Stimulated activated CD4-positive, alpha-beta T cell treated with anti-CD3 and anti-CD28 coated beads, Interleukin-1b, Interleukin-23, amount 100 ng/mL, for 1 hour (primary cell): ENCODE results near the gene CUL4A.

Source experiments
- DNase-seq, 2 donors: peaks; one replicate each; pipeline ENCODE4 v3.0.0-alpha.2; 2020; ENCODE audit warnings: low read depth in 2 of 2

The CUL4A gene

DNA sequence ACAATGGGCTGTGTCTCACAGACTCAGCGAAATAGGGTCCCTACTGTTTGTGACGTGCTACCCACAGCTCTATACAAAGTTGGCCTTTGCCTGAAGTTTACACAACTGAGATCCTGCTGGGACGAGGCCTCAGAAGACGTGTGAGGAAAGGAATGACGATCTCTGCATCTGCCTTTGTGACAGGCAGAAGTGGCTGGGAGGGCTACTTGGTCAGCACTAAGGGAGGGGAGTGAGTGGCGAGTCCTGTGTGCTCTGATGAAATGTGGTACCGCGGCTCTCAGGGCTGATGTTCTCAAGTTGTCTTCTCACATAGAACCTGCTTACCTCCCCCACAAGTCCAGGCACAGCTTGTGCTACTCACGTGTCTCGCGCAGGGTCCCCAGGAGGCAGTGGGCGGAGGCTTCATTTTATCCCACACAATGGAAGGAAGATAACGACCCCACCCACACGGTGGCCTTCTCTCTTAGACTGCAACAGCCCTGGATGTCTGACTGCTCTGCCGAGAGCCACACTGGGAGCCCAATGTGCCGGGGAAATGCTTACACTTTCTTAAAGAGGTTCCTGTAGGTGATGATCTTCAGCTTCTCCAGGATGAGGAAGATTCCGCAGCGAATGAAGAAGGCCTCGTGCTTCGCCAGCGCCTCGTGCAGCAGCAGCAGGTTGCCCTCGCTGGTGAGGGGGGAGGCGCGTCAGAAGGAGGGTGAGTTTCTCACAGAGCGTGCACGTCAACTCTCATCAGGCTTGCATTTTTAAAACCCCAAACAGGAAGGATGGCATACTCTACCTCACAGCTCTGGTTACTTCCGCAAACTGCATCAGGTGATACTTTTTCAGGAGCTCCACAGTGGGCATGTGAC is 29.8 kb upstream of the CUL4A start:
- no peak for DNase-seq

DNA sequence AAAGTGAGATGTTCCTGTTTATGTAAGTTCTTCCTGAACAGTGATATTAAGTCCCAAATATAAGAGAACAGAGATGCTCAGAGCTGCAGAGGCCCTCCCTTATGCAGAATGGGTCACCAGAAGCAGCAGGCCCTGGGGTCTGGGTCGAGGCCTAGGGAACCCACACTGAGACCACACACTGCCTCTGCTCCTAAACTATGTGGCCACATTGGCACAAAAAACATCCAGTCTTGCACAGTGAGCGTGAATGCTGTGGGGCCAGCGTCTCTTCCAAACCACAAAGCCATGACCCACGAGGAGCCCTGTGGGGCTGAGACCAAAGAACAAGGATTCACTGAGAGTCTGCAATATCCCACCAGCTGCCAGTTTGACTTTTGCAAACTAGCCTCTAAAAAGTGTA is 27.4 kb upstream of the CUL4A start:
- no peak for DNase-seq

DNA sequence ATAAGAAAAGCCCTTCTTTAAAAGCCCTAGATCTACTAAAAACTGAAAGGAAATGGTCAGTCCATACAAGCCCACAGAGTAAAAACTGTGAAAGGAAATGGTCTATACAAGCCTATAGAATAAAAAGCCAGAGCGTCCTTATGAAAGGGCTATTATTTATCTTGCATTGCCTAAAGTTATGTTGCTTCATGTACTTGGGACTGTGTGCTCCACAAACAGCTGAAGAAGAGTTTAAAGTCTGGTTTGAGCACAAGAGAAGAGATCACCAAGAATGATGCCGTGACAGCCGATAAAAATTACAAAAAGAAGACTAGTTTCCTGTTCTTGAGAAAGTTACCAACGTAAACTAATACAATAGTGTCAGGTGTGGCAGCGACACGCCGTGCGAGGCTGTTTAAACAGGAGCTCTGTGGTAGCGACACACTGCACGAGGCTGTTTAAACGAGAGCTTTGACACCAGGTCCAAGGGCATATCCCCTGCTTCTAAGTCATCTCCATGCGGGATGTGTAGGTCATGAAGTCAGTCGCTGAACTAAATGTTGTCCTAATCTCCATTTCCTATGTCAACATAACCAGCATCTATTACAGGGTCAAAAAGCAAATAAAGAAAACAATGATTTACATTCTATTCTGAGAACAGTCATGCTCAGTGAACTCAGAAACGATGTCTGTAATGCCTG is 25.8 kb upstream of the CUL4A start:
- DNase-seq, result no peak

DNA sequence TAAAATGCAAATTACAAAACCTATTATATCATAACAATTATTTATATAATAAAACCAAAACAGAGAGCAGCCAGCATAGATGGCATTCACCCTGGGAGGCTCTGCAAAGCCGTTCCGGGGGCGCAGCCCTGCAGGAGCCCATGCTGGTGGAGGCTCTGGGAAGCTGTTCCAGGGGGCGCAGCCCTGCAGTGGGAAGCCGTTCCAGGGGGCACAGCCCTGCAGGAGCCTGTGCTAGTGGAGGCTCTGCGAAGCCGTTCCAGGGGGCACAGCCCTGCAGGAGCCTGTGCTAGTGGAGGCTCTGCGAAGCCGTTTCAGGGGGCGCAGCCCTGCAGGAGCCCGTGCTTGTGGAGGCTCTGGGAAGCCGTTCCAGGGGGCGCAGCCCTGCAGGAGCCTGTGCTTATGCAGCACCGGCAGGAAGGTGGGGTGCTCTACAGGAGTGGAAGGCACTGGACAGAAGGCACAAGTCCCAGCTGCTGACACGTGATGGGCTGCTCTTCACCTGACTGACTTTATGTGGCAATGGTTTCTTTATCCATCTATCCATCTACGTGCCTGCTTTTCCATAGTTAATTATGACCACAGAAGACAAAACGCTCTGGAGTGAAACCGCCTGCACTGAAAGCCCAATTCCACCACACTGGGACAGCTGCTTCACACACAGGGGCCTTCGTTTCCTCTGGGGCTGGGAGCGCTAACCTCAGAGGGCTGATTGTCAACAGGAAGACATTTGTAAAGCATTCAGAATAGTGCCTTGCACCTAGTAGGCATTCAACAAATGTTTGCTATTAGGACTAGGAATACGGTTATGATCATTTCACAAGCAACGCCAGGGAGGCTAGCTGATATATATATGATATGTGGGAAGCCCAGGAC is 24.6 kb upstream of the CUL4A start:
- no peak for DNase-seq

DNA sequence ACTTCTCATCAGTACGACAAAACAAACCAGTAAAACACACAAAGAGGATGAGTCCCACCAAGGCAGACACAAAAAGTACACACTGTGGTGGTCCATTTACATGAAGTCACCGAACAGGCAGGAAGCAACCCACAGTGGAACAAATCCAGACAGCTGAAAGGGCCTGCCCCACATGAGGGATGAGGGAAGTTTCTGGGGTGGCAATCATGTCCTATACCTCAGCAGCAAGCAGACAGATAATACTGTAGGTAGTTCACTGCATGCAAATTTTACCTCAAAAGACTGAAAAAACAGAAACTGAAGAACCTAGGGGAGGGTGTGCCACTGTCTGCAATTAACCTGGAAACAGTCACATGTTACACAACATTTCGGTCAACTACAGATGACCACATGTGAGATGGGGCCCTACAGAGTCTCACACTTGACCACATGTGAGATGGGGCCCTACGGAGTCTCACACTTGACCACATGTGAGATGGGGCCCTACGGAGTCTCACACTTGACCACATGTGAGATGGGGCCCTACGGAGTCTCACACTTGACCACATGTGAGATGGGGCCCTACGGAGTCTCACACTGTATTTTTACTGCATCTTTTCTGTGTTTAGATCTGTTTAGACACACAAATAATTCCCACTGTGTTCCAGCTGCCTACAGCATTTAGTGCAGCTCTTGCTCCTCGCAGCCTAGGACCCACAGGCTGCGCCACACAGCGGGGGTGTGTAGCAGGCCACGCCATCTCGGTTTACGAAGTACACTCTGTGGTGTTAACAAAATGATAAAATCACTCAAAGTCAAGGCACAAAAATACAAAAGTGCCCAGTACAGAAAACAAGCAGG is 23.1 kb upstream of the CUL4A start:
- no peak for DNase-seq

DNA sequence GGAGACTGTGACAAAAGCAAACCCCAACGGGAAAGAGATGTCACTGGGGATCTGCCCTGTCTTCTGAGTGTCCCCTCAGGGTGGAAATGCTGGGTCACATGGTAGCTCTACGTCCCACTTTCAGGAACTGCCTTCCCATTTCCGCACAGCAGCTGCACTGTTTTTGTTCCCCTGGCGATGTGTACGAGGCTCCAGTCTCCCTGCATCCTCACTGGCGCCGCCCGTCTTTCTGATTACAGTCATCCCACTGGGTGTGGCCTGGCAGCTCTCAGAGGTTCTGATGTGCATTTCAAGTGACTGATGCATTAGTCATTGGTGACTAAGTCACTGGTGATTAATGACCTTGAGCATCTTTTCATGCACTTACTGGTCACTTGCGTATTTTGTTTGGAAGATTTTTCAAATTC is 22.1 kb upstream of the CUL4A start:
- no peak for DNase-seq

DNA sequence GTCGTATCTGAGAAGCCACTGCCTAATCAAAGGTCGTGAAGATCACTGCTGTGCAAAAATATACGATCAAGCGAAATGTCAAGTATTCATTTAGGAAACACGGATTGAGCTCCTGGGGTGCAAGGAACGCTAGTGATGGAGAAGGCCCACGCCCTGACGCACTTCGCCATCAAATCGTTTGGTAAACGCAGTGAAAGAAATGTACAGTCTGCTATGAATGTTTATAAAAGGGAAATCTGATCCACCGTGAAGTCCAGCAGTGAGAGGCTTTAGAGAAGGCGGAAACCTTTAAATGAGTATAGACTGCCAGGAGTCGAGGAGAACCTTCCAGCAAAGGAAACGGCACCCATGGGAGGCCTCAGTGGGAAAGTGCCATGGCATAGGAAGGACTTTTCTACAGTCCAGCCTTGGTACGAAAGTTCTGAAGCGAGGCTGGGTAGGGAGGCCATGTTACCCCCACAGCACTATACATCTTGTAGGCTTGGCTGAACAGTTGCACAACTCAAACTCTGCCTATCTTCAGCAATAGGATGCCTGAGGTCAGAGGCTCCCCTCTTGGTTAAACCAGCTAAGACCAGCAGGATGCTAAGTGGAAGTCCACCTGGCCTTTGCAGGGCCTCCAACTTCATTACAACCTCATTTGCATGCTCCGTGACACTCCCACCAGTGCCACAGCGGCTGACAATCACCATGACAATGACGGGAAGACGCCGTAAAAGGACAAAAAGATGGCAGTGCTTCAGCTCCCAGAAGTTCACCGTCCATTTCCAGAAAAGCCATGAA is 21.3 kb upstream of the CUL4A start:
- no peak for DNase-seq

DNA sequence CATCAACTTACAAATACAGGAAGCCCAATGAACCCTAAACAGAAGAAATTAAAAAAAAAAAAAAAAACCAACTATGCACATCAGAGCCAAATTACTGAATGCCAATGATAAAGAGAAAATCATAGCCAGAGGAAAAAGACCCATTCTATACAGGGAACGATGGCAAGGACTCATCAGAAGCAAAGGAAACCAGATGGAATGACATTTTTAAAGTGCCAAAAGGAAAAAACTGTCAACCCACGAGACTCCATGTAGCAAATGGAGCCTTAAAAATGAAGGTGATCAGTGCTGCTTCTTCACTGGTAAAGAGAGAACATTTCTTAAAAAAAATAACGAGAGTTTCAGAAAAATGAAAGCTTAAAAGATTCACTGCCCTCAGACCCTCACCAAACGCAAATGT is 19.2 kb upstream of the CUL4A start:
- DNase-seq, result no peak

DNA sequence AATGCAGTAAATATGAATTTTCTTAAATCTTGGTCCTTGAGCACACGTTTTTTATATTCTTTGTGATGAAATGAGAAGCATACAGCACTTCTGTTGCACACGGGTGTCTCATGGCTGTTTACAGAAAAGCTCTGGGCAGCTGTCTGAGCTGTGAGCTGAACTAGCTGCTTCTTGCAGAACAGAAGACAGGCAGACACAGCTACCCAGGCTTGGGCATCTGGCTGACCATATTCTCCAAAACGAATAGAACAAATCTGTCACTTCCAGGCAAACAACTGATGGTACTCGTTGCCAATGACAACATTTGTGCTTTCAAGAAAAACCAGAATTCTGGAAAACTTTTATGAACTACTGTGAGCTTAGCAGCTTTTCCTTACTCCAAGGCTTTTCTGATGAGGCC is 17.1 kb upstream of the CUL4A start:
- no peak for DNase-seq

DNA sequence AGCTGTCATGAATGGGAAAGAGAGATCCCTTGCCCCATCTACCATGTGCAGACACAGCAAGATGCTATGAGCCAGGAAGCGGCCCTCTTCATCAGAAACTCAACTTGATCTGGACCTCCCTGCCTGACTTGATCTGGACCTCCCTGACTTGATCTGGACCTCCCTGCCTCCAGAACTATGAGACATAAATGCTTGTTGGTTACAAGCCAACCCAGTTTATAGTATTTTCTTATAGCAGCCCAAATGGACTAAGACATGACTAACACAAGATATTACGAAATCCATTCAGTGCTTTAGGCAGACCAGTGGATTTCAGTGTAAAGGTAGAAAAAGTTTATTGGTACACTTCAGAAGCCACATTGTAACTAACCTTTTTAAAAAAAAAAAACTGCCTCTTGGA is 16.5 kb upstream of the CUL4A start:
- DNase-seq, result no peak

DNA sequence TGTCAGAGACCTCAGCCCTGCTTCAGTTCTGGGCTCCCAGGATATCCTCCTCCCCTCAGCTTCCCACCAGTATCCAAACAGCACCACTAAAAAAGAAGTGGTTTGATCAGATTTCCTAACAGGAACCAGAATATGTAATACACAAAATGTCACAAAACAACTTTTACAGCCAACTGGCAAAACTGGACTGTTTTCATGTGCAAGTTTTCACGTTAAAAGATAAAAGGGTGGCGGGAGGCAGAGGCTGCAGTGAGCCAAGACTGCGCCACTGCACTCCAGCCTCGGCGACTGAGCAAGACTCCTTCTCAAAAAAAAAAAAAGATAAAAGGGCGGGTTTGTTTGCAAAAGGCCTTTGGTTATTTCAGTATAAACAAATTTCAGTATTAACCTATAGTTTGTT is 14.1 kb upstream of the CUL4A start:
- DNase-seq, result no peak

DNA sequence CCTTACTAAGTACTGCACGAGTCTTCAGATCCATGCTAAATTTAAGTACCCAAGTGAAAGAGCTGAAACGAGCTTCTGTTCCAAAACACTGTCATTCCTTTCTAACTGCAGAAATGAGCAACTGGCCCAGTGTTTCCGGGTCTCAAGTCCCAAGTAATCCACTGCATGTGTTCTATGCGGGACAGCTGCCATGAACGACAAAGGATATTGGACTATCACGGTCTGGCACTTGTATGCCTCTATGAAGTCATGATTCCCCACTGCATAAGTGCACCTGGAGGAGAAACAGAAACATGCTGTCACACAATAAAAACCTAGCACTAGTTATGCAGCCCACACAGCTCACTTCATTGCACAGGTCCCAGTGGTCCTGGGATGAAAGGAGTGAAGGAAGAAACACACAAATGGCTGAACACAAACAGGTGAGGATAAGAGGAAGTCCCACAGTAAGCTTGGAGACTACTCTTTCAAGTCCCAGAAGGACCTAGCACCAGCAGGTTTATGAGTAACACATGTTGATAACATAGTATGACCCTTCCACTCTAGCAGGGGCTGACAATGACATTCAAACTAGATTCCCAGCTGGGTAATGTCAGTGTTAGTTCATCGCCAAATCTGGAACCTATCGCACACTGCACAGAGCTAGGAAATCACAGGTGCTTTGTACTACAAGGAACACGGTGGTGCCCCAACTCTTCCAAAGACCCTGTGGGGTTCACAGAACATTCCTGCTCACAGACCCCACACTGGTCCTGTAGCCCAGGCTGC is 12.3 kb upstream of the CUL4A start:
- DNase-seq, result no peak

DNA sequence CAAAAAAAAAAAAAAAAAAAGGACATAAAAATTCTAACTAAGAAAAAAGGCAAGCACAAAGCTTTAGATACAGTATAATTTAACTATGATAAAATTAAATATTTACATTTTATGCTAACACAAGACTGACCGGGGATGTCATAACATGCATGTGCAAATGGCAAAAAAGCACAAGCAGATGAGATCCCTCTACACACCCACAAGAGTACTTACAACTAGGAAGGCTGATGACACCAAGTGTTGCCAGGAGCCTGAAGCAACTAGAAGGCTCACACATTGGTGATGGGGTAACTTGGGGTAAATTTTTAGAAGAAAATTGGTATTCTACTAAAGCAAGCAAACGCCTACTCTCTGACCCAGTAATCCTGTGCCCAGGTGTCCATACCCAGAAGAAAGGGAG is 7.6 kb upstream of the CUL4A start:
- DNase-seq, result no peak

DNA sequence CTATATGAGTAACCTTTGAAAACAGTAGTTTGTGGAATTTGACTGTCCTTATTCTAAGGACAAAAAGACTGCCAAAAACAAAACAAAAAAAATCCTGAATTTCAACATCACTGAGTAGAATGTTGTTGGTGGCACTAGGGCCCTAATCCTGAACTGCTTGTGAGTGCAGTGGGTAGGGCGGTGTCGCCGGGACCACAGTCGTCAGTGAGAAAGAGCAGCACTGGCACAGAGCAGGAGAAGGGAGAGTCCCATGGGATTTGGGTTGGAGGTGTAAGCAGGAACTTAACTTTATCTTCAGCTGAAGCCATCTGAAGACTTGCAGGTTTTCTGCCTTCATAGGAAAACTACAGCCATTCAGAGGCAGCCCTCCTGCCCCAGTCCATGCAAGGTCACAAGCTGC is 6.5 kb upstream of the CUL4A start:
- DNase-seq, result no peak

DNA sequence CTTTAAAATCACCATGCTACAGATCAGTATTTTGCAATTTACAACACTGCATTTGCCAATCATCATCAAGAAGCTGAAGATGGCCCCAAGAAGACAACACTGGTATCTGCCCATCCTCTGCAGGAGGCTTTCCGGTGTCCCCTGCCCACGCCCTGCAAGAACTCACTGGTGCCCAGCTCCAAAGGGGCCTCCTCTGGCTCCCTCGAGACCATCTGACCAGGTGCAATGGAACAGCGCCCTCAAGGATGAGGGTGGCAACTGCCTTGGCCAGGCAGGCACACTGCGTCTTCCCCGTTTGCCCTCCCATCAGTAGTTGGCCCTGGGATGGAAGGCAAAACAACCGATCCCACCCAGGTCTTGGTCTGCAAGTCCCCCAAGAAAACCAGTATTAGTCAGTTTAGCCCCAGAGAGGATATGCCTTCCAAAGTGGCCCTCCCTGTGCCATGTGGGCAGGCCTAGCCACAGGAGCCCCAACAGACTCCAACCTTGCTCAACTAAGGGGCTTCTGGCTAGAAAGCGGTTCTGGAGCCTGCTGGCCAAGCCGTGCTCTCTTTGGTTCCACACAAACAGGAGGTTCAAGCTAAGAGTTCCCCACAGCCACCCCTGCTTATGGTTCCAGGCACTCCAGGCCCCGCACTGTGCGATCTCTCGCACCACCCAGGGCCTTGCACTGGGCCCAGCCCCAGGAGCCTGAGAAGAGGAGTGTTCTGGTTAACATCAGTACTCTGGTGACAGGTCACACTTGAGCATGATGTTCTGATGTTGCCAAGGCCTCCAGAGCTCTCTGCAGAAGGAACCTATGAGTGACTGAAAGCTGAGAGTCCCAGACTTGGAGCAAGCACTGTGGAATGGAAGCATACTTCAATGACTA is 5.7 kb upstream of the CUL4A start:
- DNase-seq, result no peak

DNA sequence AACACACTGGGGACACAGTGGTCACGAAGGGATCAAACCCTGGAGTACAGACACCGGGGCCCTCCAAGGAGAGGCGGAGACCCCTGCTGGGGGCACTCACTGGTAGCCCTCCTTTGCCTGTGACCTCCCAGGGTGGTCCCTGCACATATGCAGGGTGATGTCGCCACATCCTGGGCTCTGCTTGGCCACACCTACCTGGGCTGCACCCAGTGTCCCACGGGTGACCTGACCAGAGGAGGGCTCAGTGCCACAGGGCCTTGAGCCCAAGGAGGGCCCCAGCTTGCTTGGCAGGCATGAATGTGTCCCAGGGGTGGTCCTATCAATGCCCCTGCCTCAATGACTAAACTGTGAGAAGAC is 5.1 kb upstream of the CUL4A start:
- no peak for DNase-seq

DNA sequence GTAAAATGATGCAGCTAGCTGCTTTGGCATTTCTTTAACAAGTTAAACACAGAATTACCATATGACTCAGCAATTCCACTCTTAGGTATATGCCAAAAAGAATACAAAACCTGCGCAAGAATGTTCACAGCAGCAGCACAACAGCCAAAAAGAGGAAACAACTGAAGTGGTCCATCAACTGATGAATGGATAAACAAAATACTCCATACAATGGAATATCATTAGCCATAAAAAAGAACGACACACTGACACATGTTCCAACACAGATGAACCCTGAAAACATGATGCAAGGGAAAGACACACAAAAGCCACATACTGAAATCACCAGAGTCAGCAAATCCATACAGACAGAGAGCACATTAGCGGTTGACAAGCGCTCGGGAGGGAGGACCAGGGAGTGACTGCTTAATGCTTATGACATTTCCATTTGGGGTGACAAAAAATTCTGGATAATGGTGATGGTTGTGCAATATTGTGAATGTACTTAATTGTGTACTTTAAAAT is 3.9 kb upstream of the CUL4A start:
- no peak for DNase-seq

DNA sequence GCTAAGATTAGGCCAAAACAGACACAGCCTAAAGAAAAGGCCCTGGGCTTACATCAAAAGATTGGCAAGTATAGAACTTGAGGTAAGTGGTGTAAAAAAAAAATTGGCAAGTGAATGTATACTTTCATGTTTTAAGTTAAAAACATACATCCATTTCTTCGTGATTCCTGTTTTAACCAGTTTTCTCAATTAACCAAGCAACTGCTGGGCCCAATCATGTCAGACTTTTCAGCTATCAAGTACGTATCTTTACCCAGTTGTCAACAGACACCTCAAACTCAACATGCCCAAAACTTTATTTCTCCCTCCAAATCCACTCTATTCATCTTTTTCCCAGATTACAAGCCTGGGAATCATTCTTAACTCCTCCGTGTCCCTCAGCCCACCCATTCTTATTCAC is 2.0 kb upstream of the CUL4A start:
- no peak for DNase-seq

DNA sequence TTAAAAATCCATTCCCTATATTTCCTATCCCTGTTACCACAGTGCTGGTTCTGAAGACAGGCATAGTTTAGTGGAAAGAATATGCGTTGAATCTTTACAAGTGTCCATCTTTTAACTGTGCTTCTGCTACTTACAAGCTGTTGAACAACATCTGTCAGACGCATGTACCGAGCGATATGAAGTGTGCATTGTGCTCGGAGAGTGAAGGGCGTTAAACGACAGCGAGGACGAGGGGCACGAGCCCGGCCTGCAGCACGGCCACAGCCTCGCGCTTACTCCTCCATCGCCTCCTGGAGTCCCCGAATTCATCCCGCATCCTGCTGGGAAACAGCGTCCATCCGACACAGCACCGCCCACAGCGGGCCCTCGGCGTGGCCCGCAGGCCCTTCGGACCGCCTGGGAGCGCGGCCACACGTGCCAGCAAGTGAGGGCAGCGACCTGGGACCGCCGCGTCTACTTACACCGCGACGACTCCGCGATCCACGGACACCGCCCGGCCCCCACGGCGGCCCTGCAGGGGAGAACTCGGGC is 1.5 kb upstream of the CUL4A start:
- no peak for DNase-seq
